B cell (primary cell): ENCODE measurements around the gene TTC1. TPM values are rescaled to one million over a fixed set of nuclear protein-coding genes. Genes with fewer than 3 reads are reported as not detected.

Experiments used
- ATAC-seq: fragments of 200-7000 bp; cut with Tn5 transposase; one replicate; pipeline ENCODE4 v1.10.0; 2021; ENCODE audit warnings: low read depth, mild to moderate bottlenecking, moderate number of reproducible peaks, moderate library complexity
- CTCF ChIA-PET: fragments of 350-600 bp; sonication (Branson Sonifier 250); formaldehyde crosslinking; loops from one replicate; lab custom pipeline; 2021; ENCODE audit warnings: antibody characterized with exemption, inconsistent platforms; lab: Charles Lee
- POLR2A ChIA-PET: fragments of 350-600 bp; sonication (Branson Sonifier 250); formaldehyde crosslinking; loops from one replicate; lab custom pipeline; 2021; ENCODE audit warnings: antibody characterized with exemption; lab: Charles Lee
- DNase-seq: peaks from one replicate; pipeline ENCODE4 v3.0.0; 2013
- H2AFZ ChIP-seq: 2 replicates; pipeline ENCODE4 v1.6.1; 2012; ENCODE audit warnings: mild to moderate bottlenecking, low read depth, low read length; ENCODE audit not compliant: insufficient read depth, poor library complexity, severe bottlenecking
- H3K27ac ChIP-seq, 2 donors: 1 replicate in 1 of 2; 2 replicates in 1 of 2; pipeline ENCODE4 v1.5.1; 2012 to 2013; ENCODE audit warnings: low read length in 2 of 2, mild to moderate bottlenecking in 2 of 2, moderate library complexity in 1 of 2
- H3K27me3 ChIP-seq, 4 experiments: fragments of 200-600 bp in 1 of 4; sonication (generic) in 1 of 4; replicated peaks in 1 of 4; 1 replicate in 2 of 4; 2 replicates in 2 of 4; pipeline versions ENCODE4 v1.6.1 to v1.7.0; 2013 to 2016; ENCODE audit warnings: low read length in 3 of 4, mild to moderate bottlenecking in 2 of 4, mixed read lengths in 1 of 4, moderate library complexity in 1 of 4; ENCODE audit not compliant: insufficient read depth in 4 of 4, control insufficient read depth in 3 of 4; ENCODE audit errors: control extremely low read depth in 1 of 4
- H3K36me3 ChIP-seq, 2 experiments: replicated peaks in 1 of 2; 1 replicate in 1 of 2; 2 replicates in 1 of 2; pipeline versions ENCODE4 v1.6.1 to v1.7.1; 2013; ENCODE audit warnings: low read length in 1 of 2; ENCODE audit not compliant: insufficient read depth in 2 of 2, control insufficient read depth in 1 of 2; ENCODE audit errors: control extremely low read depth in 1 of 2, extremely low read depth in 1 of 2
- H3K4me1 ChIP-seq, 2 donors: fragments of 200-600 bp in 1 of 2; sonication (generic) in 1 of 2; 1 replicate in 1 of 2; 2 replicates in 1 of 2; pipeline versions ENCODE4 v1.5.1 to v1.6.1; 2013 to 2017; ENCODE audit warnings: low read length in 2 of 2; ENCODE audit not compliant: control insufficient read depth in 2 of 2, insufficient read depth in 2 of 2
- H3K4me2 ChIP-seq: replicated peaks from 2 replicates; pipeline ENCODE3; 2012; ENCODE audit warnings: mild to moderate bottlenecking, low read depth, low read length; ENCODE audit not compliant: poor library complexity, severe bottlenecking
- H3K4me3 ChIP-seq, 5 experiments: fragments of 200-600 bp in 1 of 5; sonication (generic) in 1 of 5; 1 replicate in 3 of 5; 2 replicates in 2 of 5; pipeline versions ENCODE4 v1.5.1 to v1.7.0; 2011 to 2016; ENCODE audit warnings: low read length in 4 of 5, mild to moderate bottlenecking in 4 of 5, low read depth in 2 of 5, control low read depth in 1 of 5, moderate library complexity in 1 of 5; ENCODE audit not compliant: insufficient read depth in 1 of 5; ENCODE audit errors: control extremely low read depth in 1 of 5, extremely low read depth in 1 of 5
- H3K79me2 ChIP-seq: fragments of 200-600 bp; sonication (generic); one replicate; pipeline ENCODE4 v1.6.0; 2016; ENCODE audit warnings: low read length; ENCODE audit not compliant: control insufficient read depth, insufficient read depth
- H3K9ac ChIP-seq: fragments of 200-600 bp; sonication (generic); 2 replicates; pipeline ENCODE4 v1.6.1; 2017; ENCODE audit warnings: mild to moderate bottlenecking, low read length, moderate library complexity
- H3K9me3 ChIP-seq, 3 donors: one replicate each; pipeline versions ENCODE4 v1.6.1 to v1.7.1; 2013; ENCODE audit warnings: low read length in 2 of 3; ENCODE audit not compliant: control insufficient read depth in 2 of 3, insufficient read depth in 1 of 3; ENCODE audit errors: control extremely low read depth in 1 of 3
- H4K20me1 ChIP-seq: 2 replicates; pipeline ENCODE4 v1.6.0; 2012; ENCODE audit warnings: mild to moderate bottlenecking, low read length; ENCODE audit not compliant: insufficient read depth, control insufficient read depth, poor library complexity, severe bottlenecking
- H3K27ac Mint-ChIP-seq: one replicate; pipeline ENCODE4 v1.8.0; 2021; ENCODE audit warnings: mixed read lengths
- H3K27me3 Mint-ChIP-seq: one replicate; pipeline ENCODE4 v1.8.0; 2021; ENCODE audit warnings: mixed read lengths
- H3K4me1 Mint-ChIP-seq: one replicate; pipeline ENCODE4 v1.8.0; 2021; ENCODE audit warnings: mixed read lengths
- H3K4me3 Mint-ChIP-seq: one replicate; pipeline ENCODE4 v1.8.0; 2021; ENCODE audit warnings: mixed read lengths
- H3K9me3 Mint-ChIP-seq: one replicate; pipeline ENCODE4 v1.8.0; 2022; ENCODE audit warnings: mixed read lengths; ENCODE audit not compliant: insufficient read depth
- EZH2 ChIP-seq: IDR thresholded peaks from 2 replicates; pipeline ENCODE4 v1.6.1; 2012; ENCODE audit warnings: borderline replicate concordance, low read depth, mild to moderate bottlenecking, moderate library complexity, low read length; ENCODE audit not compliant: insufficient read depth, poor library complexity, severe bottlenecking
- WGBS: methylation state at CpG from one replicate; pipeline ENCODE4 v1.1.5; 2013; ENCODE audit warnings: missing lambda C conversion rate; ENCODE audit not compliant: insufficient coverage; 5-methylcytosine and 5-hydroxymethylcytosine counted together
- intact Hi-C: fragments of 100-400 bp; cut with micrococcal nuclease; formaldehyde crosslinking; loops from one replicate; pipeline ENCODE4 v1.10.0; 2022
- polyA plus RNA-seq: library from polyadenylated mRNA; depleted of rRNA; stranded (reverse); fragments of >200 nt; gene quantifications from 2 replicates; pipeline ENCODE4 v1.2.3, GENCODE V29; 2012
- total RNA-seq, 2 donors: library from RNA; stranded (reverse); fragments of 120-200 nt in 1 of 2; gene quantifications; 1 replicate in 1 of 2; 2 replicates in 1 of 2; pipeline versions ENCODE4 v1.2.3 to v1.2.4, GENCODE V29; 2013 to 2022
- TF ChIP-seq, protein P1 (sequence below): fragments of 200-600 bp; IDR thresholded peaks from one replicate; pipeline ENCODE4 v1.8.0; 2022; ENCODE audit warnings: antibody characterized with exemption, mild to moderate bottlenecking

TTC1 gene
- total and polyA plus RNA-seq, 2 donors (not counting 1 experiment from before 2014, with no cell fraction given): 12.1 to 40.4 TPM

DNA sequence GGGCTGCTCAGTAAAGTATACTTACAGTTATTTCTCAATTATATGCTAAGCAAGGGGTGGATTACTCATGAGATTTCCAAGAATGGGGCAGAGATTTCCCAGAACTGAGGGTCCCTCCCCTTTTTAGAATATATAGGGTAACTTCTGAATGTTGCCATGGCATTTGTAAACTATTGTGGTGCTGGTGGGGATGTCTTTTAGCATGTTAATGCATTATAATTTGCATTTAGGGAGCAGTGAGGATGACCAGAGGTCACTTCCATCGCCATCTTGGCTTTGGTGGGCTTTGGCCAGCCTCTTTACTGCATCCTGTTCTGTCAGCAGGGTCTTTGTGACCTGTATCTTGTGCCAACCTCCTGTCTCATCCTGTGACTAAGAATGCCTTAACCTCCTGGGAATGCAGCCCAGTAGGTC is 35.5 kb downstream of the TTC1 start:
- Mint-ChIP-seq H3K27me3 (no peaks in the 10 kb centered on the region), H3K9me3 (no peaks in the 10 kb centered on the region), H3K27ac (no peak overlapping the region), H3K4me3 (no peak overlapping the region), H3K4me1 (no peaks in the 10 kb centered on the region)
- no peaks in the 10 kb centered on the region for H3K4me1 ChIP-seq
- CTCF ChIA-PET: no interaction called here
- H3K9me3 ChIP-seq: no peaks in the 10 kb centered on the region
- H3K4me2 ChIP-seq: no peak overlapping the region
- intact Hi-C loops: no loop called here
- POLR2A ChIA-PET: no interaction called here
- DNase-seq (no peak), ATAC-seq (no peak)
- H3K27me3 ChIP-seq: no peaks in the 10 kb centered on the region
- H2AFZ ChIP-seq: no peak overlapping the region
- no peak overlapping the region for H3K9ac ChIP-seq
- no peaks in the 10 kb centered on the region for H4K20me1 ChIP-seq
- no peaks in the 10 kb centered on the region for H3K79me2 ChIP-seq
- TF ChIP-seq, protein P1, sequence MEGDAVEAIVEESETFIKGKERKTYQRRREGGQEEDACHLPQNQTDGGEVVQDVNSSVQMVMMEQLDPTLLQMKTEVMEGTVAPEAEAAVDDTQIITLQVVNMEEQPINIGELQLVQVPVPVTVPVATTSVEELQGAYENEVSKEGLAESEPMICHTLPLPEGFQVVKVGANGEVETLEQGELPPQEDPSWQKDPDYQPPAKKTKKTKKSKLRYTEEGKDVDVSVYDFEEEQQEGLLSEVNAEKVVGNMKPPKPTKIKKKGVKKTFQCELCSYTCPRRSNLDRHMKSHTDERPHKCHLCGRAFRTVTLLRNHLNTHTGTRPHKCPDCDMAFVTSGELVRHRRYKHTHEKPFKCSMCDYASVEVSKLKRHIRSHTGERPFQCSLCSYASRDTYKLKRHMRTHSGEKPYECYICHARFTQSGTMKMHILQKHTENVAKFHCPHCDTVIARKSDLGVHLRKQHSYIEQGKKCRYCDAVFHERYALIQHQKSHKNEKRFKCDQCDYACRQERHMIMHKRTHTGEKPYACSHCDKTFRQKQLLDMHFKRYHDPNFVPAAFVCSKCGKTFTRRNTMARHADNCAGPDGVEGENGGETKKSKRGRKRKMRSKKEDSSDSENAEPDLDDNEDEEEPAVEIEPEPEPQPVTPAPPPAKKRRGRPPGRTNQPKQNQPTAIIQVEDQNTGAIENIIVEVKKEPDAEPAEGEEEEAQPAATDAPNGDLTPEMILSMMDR: no peak
- TF ChIP-seq EZH2: no peak
- no peak overlapping the region for H3K27ac ChIP-seq
- no peak overlapping the region for H3K4me3 ChIP-seq
- peaks cover under 1 to 36% of the 10 kb centered on the region in 2 experiments for H3K36me3 ChIP-seq
- 90% methylated on average over 1 of the region's 1 CpG for WGBS

DNA sequence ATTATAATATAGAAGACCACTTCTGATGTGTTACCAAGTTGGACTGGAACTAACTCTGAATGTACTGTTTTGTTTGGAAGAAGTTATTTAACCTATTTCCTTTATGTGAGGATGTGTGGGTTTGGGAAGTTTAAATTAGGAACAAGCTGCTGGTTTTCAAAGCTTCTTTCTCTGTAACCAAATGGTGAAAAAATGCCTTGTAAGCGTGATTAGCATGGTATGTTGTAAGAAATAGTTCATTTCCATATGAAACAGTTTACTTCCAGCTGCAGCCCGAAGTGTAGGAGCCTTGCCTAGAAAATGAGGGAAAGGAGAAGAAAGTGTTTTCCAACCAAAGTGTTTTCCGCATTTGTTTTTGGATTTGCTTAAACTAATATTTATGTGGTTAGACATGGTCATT is 36.0 kb downstream of the TTC1 start:
- H4K20me1 ChIP-seq: no peaks in the 10 kb centered on the region
- Mint-ChIP-seq H3K9me3 (no peaks in the 10 kb centered on the region), H3K27me3 (no peaks in the 10 kb centered on the region), H3K4me3 (no peak overlapping the region), H3K4me1 (no peaks in the 10 kb centered on the region), H3K27ac (no peak overlapping the region)
- ATAC-seq (no peak), DNase-seq (no peak)
- no CpG with 5 or more reads among the region's 3 CpGs for WGBS
- no peak overlapping the region for H3K4me3 ChIP-seq
- no peaks in the 10 kb centered on the region for H3K4me1 ChIP-seq
- no peak overlapping the region for H3K27ac ChIP-seq
- H3K9me3 ChIP-seq: no peaks in the 10 kb centered on the region
- ChIA-PET POLR2A (no interaction called here), CTCF (no interaction called here)
- no peak overlapping the region for H3K9ac ChIP-seq
- no peaks in the 10 kb centered on the region for H3K79me2 ChIP-seq
- intact Hi-C loops: no loop called here
- no peak overlapping the region for H2AFZ ChIP-seq
- H3K4me2 ChIP-seq: no peak overlapping the region
- TF ChIP-seq, protein P1: no peak
- no peak for TF ChIP-seq EZH2
- no peaks in the 10 kb centered on the region for H3K27me3 ChIP-seq
- H3K36me3 ChIP-seq: peaks cover 0 to 42% of the 10 kb centered on the region in 2 experiments
